IMR-90 (cell line): Measurements from ENCODE around the gene SGMS1. TPM values are rescaled to one million over a fixed set of nuclear protein-coding genes. Genes with fewer than 3 reads are reported as not detected.

ENCODE experiments used
- ATAC-seq: fragments of 200-7000 bp; cut with Tn5 transposase; 2 replicates; pipeline ENCODE4 v1.9.1; 2020; ENCODE audit warnings: low read depth, mild to moderate bottlenecking, moderate library complexity
- BruUV-seq: library from RNA; stranded (reverse); fragments of 400-500 nt; replicated peaks from 2 replicates; lab custom pipeline; 2021; lab: Mats Ljungman, UMichigan
- CTCF ChIA-PET: fragments of 300-600 bp; formaldehyde crosslinking; extraction: SDS; loops from one replicate; lab custom pipeline; 2021; ENCODE audit warnings: antibody characterized with exemption; lab: Yijun Ruan, JAX
- POLR2A ChIA-PET: fragments of 300-600 bp; sonication (Branson Sonifier 250); formaldehyde crosslinking; loops from one replicate; lab custom pipeline; 2022; ENCODE audit warnings: antibody characterized with exemption; ENCODE audit not compliant: unreplicated experiment; lab: Charles Lee
- DNase-seq: peaks from one replicate; pipeline ENCODE4 v3.0.0; 2013
- H2AFZ ChIP-seq: replicated peaks from 2 replicates; pipeline ENCODE3; 2013; ENCODE audit warnings: low read length, mild to moderate bottlenecking; ENCODE audit not compliant: poor library complexity
- H2AK5ac ChIP-seq: 2 replicates; pipeline ENCODE4 v1.6.1; 2013; ENCODE audit warnings: low read depth, low read length, inconsistent platforms
- H2AK9ac ChIP-seq: replicated peaks from 2 replicates; pipeline ENCODE3; 2013; ENCODE audit warnings: mild to moderate bottlenecking, low read depth, low read length, moderate library complexity; ENCODE audit not compliant: poor library complexity
- H2BK120ac ChIP-seq: 2 replicates; pipeline ENCODE4 v1.6.1; 2013; ENCODE audit warnings: low read depth, low read length, inconsistent platforms
- H2BK15ac ChIP-seq: 3 replicates; pipeline ENCODE4 v1.6.1; 2013; ENCODE audit warnings: low read depth, low read length, inconsistent platforms
- H2BK20ac ChIP-seq: 2 replicates; pipeline ENCODE4 v1.6.1; 2013; ENCODE audit warnings: low read depth, mild to moderate bottlenecking, inconsistent platforms, low read length, moderate library complexity
- H2BK5ac ChIP-seq: 2 replicates; pipeline ENCODE4 v1.6.1; 2013; ENCODE audit warnings: mild to moderate bottlenecking, low read depth, low read length, inconsistent platforms; ENCODE audit not compliant: poor library complexity, severe bottlenecking
- H3K14ac ChIP-seq: replicated peaks from 2 replicates; pipeline ENCODE4 v1.6.1; 2013; ENCODE audit warnings: low read depth, low read length, inconsistent platforms
- H3K18ac ChIP-seq: 2 replicates; pipeline ENCODE4 v1.6.1; 2013; ENCODE audit warnings: low read depth, low read length, control low read depth
- H3K23ac ChIP-seq: 2 replicates; pipeline ENCODE4 v1.6.1; 2013; ENCODE audit warnings: low read depth, low read length, inconsistent platforms
- H3K27ac ChIP-seq: 2 replicates; pipeline ENCODE4 v1.5.1; 2013; ENCODE audit warnings: mild to moderate bottlenecking, control low read depth, low read length; ENCODE audit not compliant: insufficient read depth
- H3K27me3 ChIP-seq: 2 replicates; pipeline ENCODE4 v1.6.1; 2013; ENCODE audit warnings: low read length; ENCODE audit not compliant: control insufficient read depth, insufficient read depth
- H3K36me3 ChIP-seq: 2 replicates; pipeline ENCODE4 v1.6.1; 2013; ENCODE audit warnings: low read length, mixed read lengths; ENCODE audit not compliant: control insufficient read depth, insufficient read depth
- H3K4ac ChIP-seq: 2 replicates; pipeline ENCODE4 v1.6.1; 2013; ENCODE audit warnings: low read depth, low read length, inconsistent platforms
- H3K4me1 ChIP-seq: 2 replicates; pipeline ENCODE4 v1.6.1; 2013; ENCODE audit warnings: low read length, mixed read lengths; ENCODE audit not compliant: control insufficient read depth, insufficient read depth
- H3K4me2 ChIP-seq: 2 replicates; pipeline ENCODE4 v1.6.1; 2013; ENCODE audit warnings: low read depth, mild to moderate bottlenecking, control low read depth, low read length, moderate library complexity
- H3K4me3 ChIP-seq: 2 replicates; pipeline ENCODE4 v1.5.1; 2013; ENCODE audit warnings: low read depth, mild to moderate bottlenecking, control low read depth, low read length, moderate library complexity; ENCODE audit not compliant: insufficient read depth
- H3K56ac ChIP-seq: 2 replicates; pipeline ENCODE4 v1.6.1; 2013; ENCODE audit warnings: low read length, inconsistent platforms; ENCODE audit not compliant: insufficient read depth; ENCODE audit errors: extremely low read depth
- H3K79me1 ChIP-seq, 2 experiments: 2 replicates each; pipeline ENCODE4 v1.6.1; 2013; ENCODE audit warnings: low read length in 2 of 2, inconsistent platforms in 1 of 2, low read depth in 1 of 2
- H3K9ac ChIP-seq: 2 replicates; pipeline ENCODE4 v1.6.1; 2013; ENCODE audit warnings: low read depth, low read length, control low read depth
- H3K9me1 ChIP-seq: 2 replicates; pipeline ENCODE4 v1.6.1; 2013; ENCODE audit warnings: low read length, inconsistent platforms; ENCODE audit not compliant: insufficient read depth
- H3K9me3 ChIP-seq: 2 replicates; pipeline ENCODE4 v1.6.1; 2013; ENCODE audit warnings: low read length; ENCODE audit not compliant: control insufficient read depth, insufficient read depth
- H4K20me1 ChIP-seq: 2 replicates; pipeline ENCODE4 v1.6.1; 2013; ENCODE audit warnings: low read length, inconsistent platforms; ENCODE audit not compliant: insufficient read depth
- H4K5ac ChIP-seq: 2 replicates; pipeline ENCODE4 v1.6.1; 2013; ENCODE audit warnings: mild to moderate bottlenecking, low read depth, low read length, control low read depth
- H4K8ac ChIP-seq, 2 experiments: 2 replicates each; pipeline ENCODE4 v1.6.1; 2013; ENCODE audit warnings: low read depth in 2 of 2, low read length in 2 of 2, control low read depth in 1 of 2, inconsistent platforms in 1 of 2
- H4K91ac ChIP-seq: 2 replicates; pipeline ENCODE4 v1.6.1; 2013; ENCODE audit warnings: low read depth, low read length, inconsistent platforms; ENCODE audit not compliant: insufficient read depth
- FOS ChIP-seq: fragments of 150-350 bp; IDR thresholded peaks from 2 replicates; pipeline ENCODE4 v1.6.1; 2016; ENCODE audit warnings: low read depth, low read length
- MAZ ChIP-seq: IDR thresholded peaks from 2 replicates; pipeline ENCODE4 v1.6.1; 2012; ENCODE audit warnings: low read depth, mild to moderate bottlenecking, low read length, improper control_type of control experiment, moderate library complexity, borderline replicate concordance
- MXI1 ChIP-seq: IDR thresholded peaks from 2 replicates; pipeline ENCODE4 v1.6.1; 2012; ENCODE audit warnings: low read depth, mild to moderate bottlenecking, low read length, moderate library complexity, borderline replicate concordance
- RCOR1 ChIP-seq: IDR thresholded peaks from 2 replicates; pipeline ENCODE4 v1.6.1; 2012; ENCODE audit warnings: mild to moderate bottlenecking, low read length, improper control_type of control experiment; ENCODE audit not compliant: insufficient replicate concordance
- SMC3 ChIP-seq: fragments of 150-350 bp; IDR thresholded peaks from 2 replicates; pipeline ENCODE4 v1.6.1; 2016; ENCODE audit warnings: low read depth, mild to moderate bottlenecking, antibody characterized with exemption, low read length, moderate library complexity
- WGBS, 2 experiments: methylation state at CpG; one replicate each; pipeline versions ENCODE4 v1.1.5 to v1.1.7; 2013; ENCODE audit warnings: missing lambda C conversion rate in 2 of 2; ENCODE audit not compliant: insufficient read length in 1 of 2; ENCODE audit errors: extremely low coverage in 2 of 2; 5-methylcytosine and 5-hydroxymethylcytosine counted together
- dilution Hi-C: fragments of 300-500 bp; cut with HindIII; formaldehyde crosslinking; loops from one replicate; pipeline ENCODE4 v1.14.3; 2018; ENCODE audit warnings: low sequenced_read_pairs; ENCODE audit not compliant: unreplicated experiment
- in situ Hi-C: fragments of 300-500 bp; cut with MboI; formaldehyde crosslinking; loops from 3 replicates; pipeline ENCODE4 v1.14.3; 2019; ENCODE audit warnings: low sequenced_read_pairs, inconsistent platforms, mixed read lengths
- intact Hi-C: fragments of 100-400 bp; cut with micrococcal nuclease; formaldehyde crosslinking; loops from 2 replicates; pipeline ENCODE4 v1.10.0; 2022
- polyA plus RNA-seq, 3 experiments: library from polyadenylated mRNA; depleted of rRNA; stranded (reverse); fragments of >200 nt; gene quantifications; 2 replicates each; pipeline ENCODE4 v1.2.3, GENCODE V29; 2012; ENCODE audit warnings: low replicate concordance in 1 of 3
- total RNA-seq: library from RNA; depleted of rRNA; stranded (reverse); fragments of >200 nt; gene quantifications from 2 replicates; pipeline ENCODE4 v1.2.3, GENCODE V29; 2012

The SGMS1 gene
- total and polyA plus RNA-seq, 2 of the 4 experiments (the other 2 are of a cell fraction) = 9.8 to 30.8 TPM

- TF ChIP-seq MXI1 = no peak
- no peak for TF ChIP-seq RCOR1
- no peak for TF ChIP-seq SMC3
- no peak for TF ChIP-seq MAZ
- no peak for TF ChIP-seq FOS
- no peak overlapping the region for H4K91ac ChIP-seq
- H4K20me1 ChIP-seq = no peaks in the 10 kb centered on the region
- no peak for DNase-seq
- H3K9me3 ChIP-seq = no peaks in the 10 kb centered on the region; the same call in 1 of the 2 replicates
- no peaks in the 10 kb centered on the region for H3K36me3 ChIP-seq
- ATAC-seq = no peak
- no peak overlapping the region for H2BK15ac ChIP-seq
- H4K8ac ChIP-seq = no peak overlapping the region
- no peak overlapping the region for H3K27ac ChIP-seq
- H2BK5ac ChIP-seq = no peak overlapping the region
- no peak overlapping the region for H3K4me3 ChIP-seq
- H3K4me2 ChIP-seq = no peak overlapping the region
- H2BK20ac ChIP-seq = no peak overlapping the region
- no peak overlapping the region for H3K4ac ChIP-seq
- H3K9me1 ChIP-seq = no peaks in the 10 kb centered on the region
- dilution Hi-C loops = no loop called here
- no peak overlapping the region for H3K56ac ChIP-seq
- no CpG with 5 or more reads among the region's 3 CpGs for WGBS, 2 experiments
- H3K14ac ChIP-seq = no peak overlapping the region
- ChIA-PET POLR2A (no interaction called here), CTCF (no interaction called here)
- no TSS peak for BruUV-seq
- no peak overlapping the region for H3K9ac ChIP-seq
- no peak overlapping the region for H3K23ac ChIP-seq
- H2AK5ac ChIP-seq = no peak overlapping the region
- H3K18ac ChIP-seq = no peak overlapping the region
- H2BK120ac ChIP-seq = no peak overlapping the region
- in situ Hi-C loops = no loop called here
- no peaks in the 10 kb centered on the region; a peak in 1 of 4 replicates for H3K79me1 ChIP-seq
- intact Hi-C loops = no loop called here
- peaks cover 4% of the 10 kb centered on the region for H3K4me1 ChIP-seq
- no peak overlapping the region for H2AFZ ChIP-seq
- no peaks in the 10 kb centered on the region for H3K27me3 ChIP-seq
- H2AK9ac ChIP-seq = no peak overlapping the region
- no peak overlapping the region for H4K5ac ChIP-seq
These were observed 26.7 kb upstream of the SGMS1 start for GRCh38 chr10:50650481-50650880.
